ENCODE measurements around the gene DNAH1. TPM values are rescaled to one million over a fixed set of nuclear protein-coding genes. Genes with fewer than 3 reads are reported as not detected.

The DNAH1 gene
- total and polyA plus RNA-seq, 9 donors, result 3.1 to 15.7 (median 7.8) TPM

- Histone ChIP-seq H3K9me3 (no peaks in the 10 kb centered on the region), H3K4me3 (no peak overlapping the region), H3K27me3 (no peaks in the 10 kb centered on the region), H3K27ac (no peak overlapping the region), H3K4me1 (ENCODE audit: insufficient read depth) (no peaks in the 10 kb centered on the region), H3K36me3 (no peaks in the 10 kb centered on the region)
- intact Hi-C loops (cut with DNase I), result no loop called here
- no peak for TF ChIP-seq EP300 (IDR thresholded peaks at IDR 0.05)
- TF ChIP-seq POLR2A (IDR thresholded peaks at IDR 0.05), result no peak
- TF ChIP-seq, protein P1, sequence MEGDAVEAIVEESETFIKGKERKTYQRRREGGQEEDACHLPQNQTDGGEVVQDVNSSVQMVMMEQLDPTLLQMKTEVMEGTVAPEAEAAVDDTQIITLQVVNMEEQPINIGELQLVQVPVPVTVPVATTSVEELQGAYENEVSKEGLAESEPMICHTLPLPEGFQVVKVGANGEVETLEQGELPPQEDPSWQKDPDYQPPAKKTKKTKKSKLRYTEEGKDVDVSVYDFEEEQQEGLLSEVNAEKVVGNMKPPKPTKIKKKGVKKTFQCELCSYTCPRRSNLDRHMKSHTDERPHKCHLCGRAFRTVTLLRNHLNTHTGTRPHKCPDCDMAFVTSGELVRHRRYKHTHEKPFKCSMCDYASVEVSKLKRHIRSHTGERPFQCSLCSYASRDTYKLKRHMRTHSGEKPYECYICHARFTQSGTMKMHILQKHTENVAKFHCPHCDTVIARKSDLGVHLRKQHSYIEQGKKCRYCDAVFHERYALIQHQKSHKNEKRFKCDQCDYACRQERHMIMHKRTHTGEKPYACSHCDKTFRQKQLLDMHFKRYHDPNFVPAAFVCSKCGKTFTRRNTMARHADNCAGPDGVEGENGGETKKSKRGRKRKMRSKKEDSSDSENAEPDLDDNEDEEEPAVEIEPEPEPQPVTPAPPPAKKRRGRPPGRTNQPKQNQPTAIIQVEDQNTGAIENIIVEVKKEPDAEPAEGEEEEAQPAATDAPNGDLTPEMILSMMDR (IDR thresholded peaks at IDR 0.05), result no peak
- 89 to 91% (median 91%) methylated on average over 12 of the region's 12 CpGs for WGBS, 3 donors
- no peak for DNase-seq
Measured at GRCh38 chr3:52359116-52359855, 43.2 kb downstream of the DNAH1 start.

GRCh38 chr3:52361011-52361410, 44.9 kb downstream of the DNAH1 start:
- TF ChIP-seq, protein P1 (IDR thresholded peaks at IDR 0.05), result no peak
- TF ChIP-seq EP300 (IDR thresholded peaks at IDR 0.05) (no peak), POLR2A (IDR thresholded peaks at IDR 0.05) (no peak)
- 82 to 87% (median 83%) methylated on average over 8 to 9 of the region's 9 CpGs for WGBS, 3 donors
- intact Hi-C loops (cut with DNase I), result no loop called here

GRCh38 chr3:52361454-52361853, 45.3 kb downstream of the DNAH1 start:
- no peaks in the 10 kb centered on the region for H3K4me1 ChIP-seq (ENCODE audit: insufficient read depth)
- no peak for TF ChIP-seq POLR2A (IDR thresholded peaks at IDR 0.05)
- TF ChIP-seq EP300 (IDR thresholded peaks at IDR 0.05), result no peak
- TF ChIP-seq, protein P1 (IDR thresholded peaks at IDR 0.05), result no peak
- H3K4me3 ChIP-seq, result no peak overlapping the region
- DNase-seq, result no peak
- no peaks in the 10 kb centered on the region for H3K27me3 ChIP-seq
- no peak overlapping the region for H3K27ac ChIP-seq
- intact Hi-C loops (cut with DNase I), result no loop called here
- H3K9me3 ChIP-seq, result no peaks in the 10 kb centered on the region
- no peaks in the 10 kb centered on the region for H3K36me3 ChIP-seq
- WGBS, 3 donors, result 92 to 96% (median 95%) methylated on average over 13 of the region's 13 CpGs

More at GRCh38 chr3:52361011-52361410, 44.9 kb downstream of the DNAH1 start:
- H3K4me3 ChIP-seq, result no peak overlapping the region
- H3K27me3 ChIP-seq, result no peaks in the 10 kb centered on the region
- no peaks in the 10 kb centered on the region for H3K36me3 ChIP-seq
- H3K9me3 ChIP-seq, result no peaks in the 10 kb centered on the region
- no peaks in the 10 kb centered on the region for H3K4me1 ChIP-seq (ENCODE audit: insufficient read depth)
- no peak overlapping the region for H3K27ac ChIP-seq
- no peak for DNase-seq

DNA sequence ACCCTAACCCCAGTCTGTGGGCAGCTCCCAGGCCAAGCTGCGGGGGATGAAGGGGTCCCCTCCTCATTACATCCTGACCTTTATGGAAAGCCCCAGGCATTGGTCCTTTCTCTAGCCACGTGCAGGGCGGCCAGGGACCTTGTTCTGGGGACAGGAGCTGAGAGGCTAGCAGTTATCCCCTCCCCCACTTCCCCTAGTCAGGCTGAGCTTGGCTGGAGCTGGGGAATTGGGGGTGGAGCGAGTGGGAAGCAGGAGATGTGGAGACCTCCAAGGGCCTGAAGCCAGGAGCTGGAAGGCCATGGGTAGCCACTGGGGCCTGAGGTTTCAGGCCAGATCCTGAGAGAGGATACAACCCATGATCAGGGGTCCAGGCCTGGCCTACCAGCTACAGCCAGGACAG, 45.8 kb downstream of the DNAH1 start:
- no peak for DNase-seq
- TF ChIP-seq EP300 (IDR thresholded peaks at IDR 0.05) (no peak), POLR2A (IDR thresholded peaks at IDR 0.05) (no peak)
- TF ChIP-seq, protein P1 (IDR thresholded peaks at IDR 0.05), result no peak
- Histone ChIP-seq H3K36me3 (no peaks in the 10 kb centered on the region), H3K9me3 (no peaks in the 10 kb centered on the region), H3K27ac (no peak overlapping the region), H3K4me3 (no peak overlapping the region), H3K4me1 (ENCODE audit: insufficient read depth) (no peaks in the 10 kb centered on the region), H3K27me3 (no peaks in the 10 kb centered on the region)
- intact Hi-C loops (cut with DNase I), result no loop called here
- WGBS, 3 donors, result 80 to 90% (median 82%) methylated on average over 4 of the region's 4 CpGs
